H1 (cell line): ENCODE results near the gene GPD1. TPM values are rescaled to one million over a fixed set of nuclear protein-coding genes. Genes with fewer than 3 reads are reported as not detected.

Experiments
- CTCF ChIA-PET: fragments of 300-600 bp; sonication (Branson Sonifier 250); formaldehyde crosslinking; loops from one replicate; lab custom pipeline; 2021; ENCODE audit not compliant: partially characterized antibody; lab: Charles Lee
- POLR2A ChIA-PET: fragments of 300-600 bp; sonication (Branson Sonifier 250); formaldehyde crosslinking; loops from one replicate; lab custom pipeline; 2021; ENCODE audit warnings: inconsistent platforms; ENCODE audit not compliant: partially characterized antibody; lab: Charles Lee
- DNase-seq, 2 experiments: peaks; one replicate each; pipeline versions ENCODE4 v3.0.0 to v3.0.0-alpha.2; 2010 to 2022; ENCODE audit warnings: low spot score in 2 of 2, low read depth in 1 of 2, mixed read lengths in 1 of 2
- FAIRE-seq: peaks from 2 replicates; lab custom pipeline; 2011; peaks lifted over from hg19 to GRCh38; lab: Jason Lieb, UNC
- H2AFZ ChIP-seq: 2 replicates; pipeline ENCODE4 v1.8.1; 2012; ENCODE audit warnings: low read length, inconsistent platforms
- H2AK5ac ChIP-seq: 2 replicates; pipeline ENCODE4 v1.6.1; 2013; ENCODE audit warnings: low read depth, low read length
- H2BK120ac ChIP-seq: replicated peaks from 2 replicates; pipeline ENCODE3; 2013; ENCODE audit warnings: low read depth, low read length, inconsistent platforms
- H2BK12ac ChIP-seq: 2 replicates; pipeline ENCODE4 v1.6.1; 2013; ENCODE audit warnings: low read depth, low read length
- H2BK15ac ChIP-seq: 2 replicates; pipeline ENCODE4 v1.6.1; 2013; ENCODE audit warnings: low read length
- H2BK20ac ChIP-seq: 2 replicates; pipeline ENCODE4 v1.6.1; 2013; ENCODE audit warnings: low read length
- H2BK5ac ChIP-seq: 2 replicates; pipeline ENCODE4 v1.6.1; 2013; ENCODE audit warnings: low read depth, low read length
- H3K14ac ChIP-seq: 2 replicates; pipeline ENCODE4 v1.6.1; 2013; ENCODE audit warnings: inconsistent platforms; ENCODE audit not compliant: insufficient read length
- H3K18ac ChIP-seq: 2 replicates; pipeline ENCODE4 v1.6.1; 2013; ENCODE audit warnings: low read length; ENCODE audit errors: extremely low read depth
- H3K23ac ChIP-seq: 2 replicates; pipeline ENCODE4 v1.6.1; 2013; ENCODE audit warnings: inconsistent platforms; ENCODE audit not compliant: insufficient read length
- H3K23me2 ChIP-seq: 2 replicates; pipeline ENCODE4 v1.6.1; 2013; ENCODE audit warnings: low read depth, low read length
- H3K27ac ChIP-seq: 2 replicates; pipeline ENCODE4 v1.6.1; 2011; ENCODE audit warnings: low read depth, low read length, inconsistent platforms
- H3K27me3 ChIP-seq, 4 experiments: replicated peaks in 1 of 4; 1 replicate in 1 of 4; 2 replicates in 3 of 4; pipeline versions ENCODE4 v1.6.1 to v1.8.1; 2011 to 2013; ENCODE audit warnings: low read length in 3 of 4, mild to moderate bottlenecking in 3 of 4, inconsistent platforms in 2 of 4, mixed read lengths in 2 of 4, moderate library complexity in 1 of 4; ENCODE audit not compliant: control insufficient read depth in 3 of 4, insufficient read depth in 3 of 4; ENCODE audit errors: extremely low read depth in 1 of 4
- H3K36me3 ChIP-seq, 4 experiments: 2 replicates each; pipeline versions ENCODE4 v1.6.1 to v1.8.1; 2011 to 2013; ENCODE audit warnings: mild to moderate bottlenecking in 4 of 4, low read length in 3 of 4, moderate library complexity in 2 of 4, control low read depth in 1 of 4, inconsistent platforms in 1 of 4; ENCODE audit not compliant: insufficient read depth in 4 of 4, control insufficient read depth in 2 of 4
- H3K4ac ChIP-seq: replicated peaks from 2 replicates; pipeline ENCODE3; 2013; ENCODE audit warnings: low read length, low read depth, mixed read lengths, inconsistent platforms; ENCODE audit not compliant: insufficient read length
- H3K4me1 ChIP-seq, 4 experiments: replicated peaks in 1 of 4; 1 replicate in 1 of 4; 2 replicates in 3 of 4; pipeline versions ENCODE4 v1.6.1 to v1.8.1; 2011 to 2013; ENCODE audit warnings: low read length in 3 of 4, inconsistent platforms in 2 of 4, mixed read lengths in 1 of 4; ENCODE audit not compliant: insufficient read depth in 4 of 4, control insufficient read depth in 3 of 4
- H3K4me2 ChIP-seq, 2 experiments: 2 replicates each; pipeline versions ENCODE4 v1.6.1 to v1.8.1; 2011 to 2013; ENCODE audit warnings: low read depth in 2 of 2, low read length in 2 of 2, control low read depth in 1 of 2, inconsistent platforms in 1 of 2, mild to moderate bottlenecking in 1 of 2; ENCODE audit not compliant: insufficient read depth in 1 of 2
- H3K4me3 ChIP-seq, 4 experiments: fragments of 200-600, 300-600 bp in 1 of 4; sonication (generic), shearing (Covaris generic), sonication (Bioruptor Twin) in 1 of 4; 2 replicates each; pipeline versions ENCODE4 v1.5.1 to v1.8.1; 2011 to 2016; ENCODE audit warnings: low read length in 4 of 4, low read depth in 3 of 4, control low read depth in 2 of 4, inconsistent platforms in 2 of 4, mild to moderate bottlenecking in 2 of 4, mixed read lengths in 1 of 4, moderate library complexity in 1 of 4; ENCODE audit not compliant: insufficient read depth in 2 of 4; ENCODE audit errors: extremely low read depth in 1 of 4
- H3K56ac ChIP-seq: replicated peaks from 2 replicates; pipeline ENCODE3; 2013; ENCODE audit warnings: low read depth, mild to moderate bottlenecking, mixed read lengths, low read length, inconsistent platforms; ENCODE audit not compliant: insufficient read length
- H3K79me1 ChIP-seq: 2 replicates; pipeline ENCODE4 v1.6.1; 2013; ENCODE audit warnings: low read depth, low read length, control low read depth
- H3K79me2 ChIP-seq, 2 experiments: 2 replicates each; pipeline versions ENCODE4 v1.6.1 to v1.8.1; 2012 to 2013; ENCODE audit warnings: low read length in 2 of 2, mild to moderate bottlenecking in 2 of 2, inconsistent platforms in 1 of 2; ENCODE audit not compliant: insufficient read depth in 2 of 2, control insufficient read depth in 1 of 2
- H3K9ac ChIP-seq, 4 experiments: replicated peaks in 1 of 4; 1 replicate in 1 of 4; 2 replicates in 3 of 4; pipeline versions ENCODE4 v1.6.1 to v1.8.1; 2011 to 2013; ENCODE audit warnings: low read depth in 3 of 4, low read length in 3 of 4, control low read depth in 2 of 4, mild to moderate bottlenecking in 2 of 4, moderate library complexity in 2 of 4, inconsistent platforms in 1 of 4; ENCODE audit errors: extremely low read depth in 1 of 4
- H3K9me3 ChIP-seq, 2 experiments: 2 replicates each; pipeline versions ENCODE4 v1.6.1 to v1.8.1; 2012 to 2013; ENCODE audit warnings: mild to moderate bottlenecking in 2 of 2, moderate library complexity in 2 of 2, control low read depth in 1 of 2, inconsistent platforms in 1 of 2, low read depth in 1 of 2, low read length in 1 of 2, mixed read lengths in 1 of 2; ENCODE audit not compliant: insufficient read depth in 2 of 2
- H4K20me1 ChIP-seq, 2 experiments: replicated peaks in 1 of 2; 2 replicates each; pipeline versions ENCODE3 to v1.8.1; 2011 to 2013; ENCODE audit warnings: inconsistent platforms in 2 of 2, low read length in 2 of 2, mild to moderate bottlenecking in 1 of 2; ENCODE audit not compliant: insufficient read depth in 2 of 2, control insufficient read depth in 1 of 2
- H4K5ac ChIP-seq: 2 replicates; pipeline ENCODE4 v1.6.1; 2013; ENCODE audit warnings: low read length, low read depth, mixed read lengths, inconsistent platforms; ENCODE audit not compliant: insufficient read length
- H4K8ac ChIP-seq: 2 replicates; pipeline ENCODE4 v1.8.0; 2013; ENCODE audit warnings: mild to moderate bottlenecking, moderate library complexity, low read length, inconsistent platforms; ENCODE audit not compliant: insufficient read depth; ENCODE audit errors: extremely low read depth
- H4K91ac ChIP-seq: replicated peaks from 2 replicates; pipeline ENCODE3; 2013; ENCODE audit warnings: low read length, mixed read lengths, inconsistent platforms; ENCODE audit not compliant: insufficient read length
- BRCA1 ChIP-seq: IDR thresholded peaks from 2 replicates; pipeline ENCODE4 v1.6.1; 2012; ENCODE audit warnings: low read depth, low read length, improper control_type of control experiment
- FOSL1 ChIP-seq: IDR thresholded peaks from 2 replicates; pipeline ENCODE4 v1.6.1; 2011; ENCODE audit warnings: mild to moderate bottlenecking, low read depth, low read length, moderate library complexity; ENCODE audit not compliant: insufficient read depth
- HDAC2 ChIP-seq, 2 experiments: fragments of 300-600 bp in 1 of 2; sonication (generic) in 1 of 2; IDR thresholded peaks; 2 replicates each; pipeline ENCODE4 v1.6.1; 2011 to 2012; ENCODE audit warnings: low read depth in 2 of 2, low read length in 2 of 2, mild to moderate bottlenecking in 2 of 2, moderate library complexity in 2 of 2, borderline replicate concordance in 1 of 2, inconsistent platforms in 1 of 2
- JUN ChIP-seq: IDR thresholded peaks from 2 replicates; pipeline ENCODE4 v1.6.1; 2011; ENCODE audit warnings: low read depth, mild to moderate bottlenecking, improper control_type of control experiment, low read length
- NANOG ChIP-seq: IDR thresholded peaks from 2 replicates; pipeline ENCODE4 v1.6.1; 2011; ENCODE audit warnings: low read length, low read depth, mild to moderate bottlenecking, inconsistent platforms; ENCODE audit not compliant: insufficient read depth, poor library complexity, severe bottlenecking
- RNF2 ChIP-seq: fragments of 200-900, 300-1000 bp; sonication (generic); IDR thresholded peaks from 2 replicates; pipeline ENCODE4 v1.7.1; 2016; ENCODE audit warnings: borderline replicate concordance, low read depth, mild to moderate bottlenecking, antibody characterized with exemption, low read length; ENCODE audit not compliant: poor library complexity, severe bottlenecking; ENCODE audit errors: missing control alignments
- SIRT6 ChIP-seq: IDR thresholded peaks from one replicate; pipeline ENCODE4 v1.7.1; 2012; ENCODE audit warnings: low read length, inconsistent platforms
- SP1 ChIP-seq: IDR thresholded peaks from 2 replicates; pipeline ENCODE4 v1.6.1; 2011; ENCODE audit warnings: low read depth, low read length
- SP2 ChIP-seq: IDR thresholded peaks from 2 replicates; pipeline ENCODE4 v1.6.1; 2012; ENCODE audit warnings: mild to moderate bottlenecking, low read length, inconsistent platforms
- SRF ChIP-seq: IDR thresholded peaks from 2 replicates; pipeline ENCODE4 v1.6.1; 2011; ENCODE audit warnings: mild to moderate bottlenecking, low read depth, low read length, moderate library complexity
- WGBS, 2 experiments: shearing (Covaris generic) in 1 of 2; methylation state at CpG; one replicate each; pipeline versions ENCODE4 v1.1.6 to v1.1.7; 2013 to 2015; ENCODE audit warnings: low lambda C conversion rate in 2 of 2, mixed read lengths in 2 of 2, inconsistent platforms in 1 of 2, low coverage in 1 of 2, missing lambda C conversion rate in 1 of 2; ENCODE audit not compliant: insufficient replicate concordance in 2 of 2, insufficient coverage in 1 of 2, insufficient read length in 1 of 2; ENCODE audit errors: extremely low coverage in 1 of 2, missing lambda C conversion rate in 1 of 2; 5-methylcytosine and 5-hydroxymethylcytosine counted together
- polyA plus RNA-seq, 7 experiments: library from polyadenylated mRNA; depleted of rRNA in 3 of 7; stranded (reverse) in 5 of 7; unstranded in 2 of 7; fragments of >200 nt in 5 of 7; fragments of 200-250 nt in 2 of 7; gene quantifications; 1 replicate in 5 of 7; 2 replicates in 1 of 7; 4 replicates in 1 of 7; pipeline versions ENCODE4 v1.2.1 to v1.2.3, GENCODE V29; 2011 to 2013; ENCODE audit warnings: missing spikeins in 2 of 7, mixed read lengths in 2 of 7
- total RNA-seq: library from RNA; stranded (reverse); fragmentation: NEBNext Ultra II Directional; extraction: Animal tissue kit (Norgen Biotek cat#: 25700); gene quantifications from 2 replicates; pipeline ENCODE4 v1.2.1, GENCODE V29; 2021
- TF ChIP-seq, protein P1 (sequence below): IDR thresholded peaks from 2 replicates; pipeline ENCODE4 v1.6.1; 2012; ENCODE audit warnings: low read length, inconsistent platforms

Gene GPD1
- total and polyA plus RNA-seq, 2 of the 8 experiments (the other 6 are each of a cell fraction or from before 2014, with no cell fraction given), result 0.45 to 0.74 TPM

DNA sequence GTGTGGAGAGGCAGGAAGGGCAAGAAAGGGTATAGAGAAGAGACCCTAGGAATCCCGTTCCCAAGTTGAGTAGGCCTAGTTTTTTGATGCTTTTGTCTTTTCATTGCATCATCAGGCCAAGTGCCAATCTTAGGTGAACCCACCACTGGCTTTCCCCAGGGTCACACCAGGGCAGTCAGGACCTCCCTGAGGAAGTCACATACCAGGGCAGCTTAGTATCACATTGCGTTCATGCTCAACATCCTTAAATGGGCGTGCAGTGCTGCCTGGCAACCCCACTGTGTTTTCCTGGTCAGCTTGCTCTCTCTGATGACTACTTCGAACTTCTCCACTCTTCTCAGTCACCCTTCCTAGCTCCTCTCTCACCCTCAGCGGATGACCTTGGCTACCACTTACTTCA is 37.4 kb upstream of the GPD1 start:
- H3K9me3 ChIP-seq, result no peaks in the 10 kb centered on the region
- H3K23me2 ChIP-seq, result no peaks in the 10 kb centered on the region; the same call in 1 of the 2 replicates
- H2BK15ac ChIP-seq, result no peak overlapping the region
- H3K4me3 ChIP-seq, result no peak overlapping the region
- H3K23ac ChIP-seq, result no peak overlapping the region
- H2AFZ ChIP-seq, result no peak overlapping the region
- peaks cover 0 to 7% (median 1%) of the 10 kb centered on the region in 4 experiments; a peak in 4 of 7 replicates for H3K27me3 ChIP-seq
- H3K79me2 ChIP-seq, result no peaks in the 10 kb centered on the region
- H2BK20ac ChIP-seq, result no peak overlapping the region
- FAIRE-seq (no peak), DNase-seq (no peak)
- 0 out of 4 replicates have a peak overlapping the region, but pooled peaks of 1 of the 2 experiments have one; percentile 10 for H3K4me2 ChIP-seq
- H3K36me3 ChIP-seq, result no peaks in the 10 kb centered on the region
- H3K14ac ChIP-seq, result no peak overlapping the region
- H4K8ac ChIP-seq, result no peak overlapping the region
- no peak overlapping the region for H3K18ac ChIP-seq
- no peak overlapping the region for H2BK120ac ChIP-seq
- no peak overlapping the region for H3K4ac ChIP-seq
- H4K5ac ChIP-seq, result no peak overlapping the region
- POLR2A ChIA-PET, result interaction anchor here (0.6 to 2.3 kb wide), 6 partner anchors 8 to 329 kb away, joined by 3 to 8 read pairs (median 5); partner anchors contain the start of gene SMARCD1
- no peak overlapping the region; the same call in 1 of the 2 replicates for H2BK12ac ChIP-seq
- no peaks in the 10 kb centered on the region for H4K20me1 ChIP-seq
- H3K79me1 ChIP-seq, result no peaks in the 10 kb centered on the region
- no peak overlapping the region for H2AK5ac ChIP-seq
- H2BK5ac ChIP-seq, result no peak overlapping the region
- 77% methylated on average over 5 of the region's 5 CpGs; no CpG with 5 or more reads in 1 of the 2 experiments for WGBS, 2 experiments
- H4K91ac ChIP-seq, result no peak overlapping the region
- H3K27ac ChIP-seq, result no peak overlapping the region
- H3K4me1 ChIP-seq, result peaks cover 0 to 5% (median 0%) of the 10 kb centered on the region in 4 experiments; a peak in 2 of 7 replicates
- no peak overlapping the region for H3K56ac ChIP-seq
- CTCF ChIA-PET, result interaction anchor here (0.5 to 22.8 kb wide), 13 partner anchors 5 to 300 kb away, joined by 3 to 420 read pairs (median 5); partner anchors contain the start of genes AQP6 and ASIC1
- H3K9ac ChIP-seq, result no peak overlapping the region; a peak in 1 of 7 replicates
- TF ChIP-seq SRF, result peak; percentile 95
- no peak for TF ChIP-seq FOSL1
- no peak for TF ChIP-seq HDAC2 (IDR thresholded peaks at IDR 0.05; ENCODE audit: borderline replicate concordance in 1 of 2, low read depth in 2 of 2, low read length in 2 of 2)
- no peak for TF ChIP-seq BRCA1
- no peak for TF ChIP-seq JUN
- TF ChIP-seq, protein P1, sequence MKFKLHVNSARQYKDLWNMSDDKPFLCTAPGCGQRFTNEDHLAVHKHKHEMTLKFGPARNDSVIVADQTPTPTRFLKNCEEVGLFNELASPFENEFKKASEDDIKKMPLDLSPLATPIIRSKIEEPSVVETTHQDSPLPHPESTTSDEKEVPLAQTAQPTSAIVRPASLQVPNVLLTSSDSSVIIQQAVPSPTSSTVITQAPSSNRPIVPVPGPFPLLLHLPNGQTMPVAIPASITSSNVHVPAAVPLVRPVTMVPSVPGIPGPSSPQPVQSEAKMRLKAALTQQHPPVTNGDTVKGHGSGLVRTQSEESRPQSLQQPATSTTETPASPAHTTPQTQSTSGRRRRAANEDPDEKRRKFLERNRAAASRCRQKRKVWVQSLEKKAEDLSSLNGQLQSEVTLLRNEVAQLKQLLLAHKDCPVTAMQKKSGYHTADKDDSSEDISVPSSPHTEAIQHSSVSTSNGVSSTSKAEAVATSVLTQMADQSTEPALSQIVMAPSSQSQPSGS, result peak; percentile 76; the same call in 1 of the 2 replicates
- no peak for TF ChIP-seq RNF2
- TF ChIP-seq NANOG, result no peak
- TF ChIP-seq SP1, result no peak
- no peak for TF ChIP-seq SIRT6
- TF ChIP-seq SP2, result no peak
